Measurements from ENCODE around the gene NUDT3.

- TF ChIP-seq, protein P1, sequence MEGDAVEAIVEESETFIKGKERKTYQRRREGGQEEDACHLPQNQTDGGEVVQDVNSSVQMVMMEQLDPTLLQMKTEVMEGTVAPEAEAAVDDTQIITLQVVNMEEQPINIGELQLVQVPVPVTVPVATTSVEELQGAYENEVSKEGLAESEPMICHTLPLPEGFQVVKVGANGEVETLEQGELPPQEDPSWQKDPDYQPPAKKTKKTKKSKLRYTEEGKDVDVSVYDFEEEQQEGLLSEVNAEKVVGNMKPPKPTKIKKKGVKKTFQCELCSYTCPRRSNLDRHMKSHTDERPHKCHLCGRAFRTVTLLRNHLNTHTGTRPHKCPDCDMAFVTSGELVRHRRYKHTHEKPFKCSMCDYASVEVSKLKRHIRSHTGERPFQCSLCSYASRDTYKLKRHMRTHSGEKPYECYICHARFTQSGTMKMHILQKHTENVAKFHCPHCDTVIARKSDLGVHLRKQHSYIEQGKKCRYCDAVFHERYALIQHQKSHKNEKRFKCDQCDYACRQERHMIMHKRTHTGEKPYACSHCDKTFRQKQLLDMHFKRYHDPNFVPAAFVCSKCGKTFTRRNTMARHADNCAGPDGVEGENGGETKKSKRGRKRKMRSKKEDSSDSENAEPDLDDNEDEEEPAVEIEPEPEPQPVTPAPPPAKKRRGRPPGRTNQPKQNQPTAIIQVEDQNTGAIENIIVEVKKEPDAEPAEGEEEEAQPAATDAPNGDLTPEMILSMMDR (IDR thresholded peaks at IDR 0.05 in 4 of 5, conservative IDR thresholded peaks at IDR 0.05 in 1 of 5), result no peak
- TF ChIP-seq POLR2A (IDR thresholded peaks at IDR 0.05), result no peak
Observed at GRCh38 chr6:34247481-34248197, 144.8 kb downstream of the NUDT3 start.

Data from gastrocnemius medialis (tissue), 4 donors.